H9 (cell line): ENCODE measurements around the gene TRUB1. TPM values are rescaled to one million over a fixed set of nuclear protein-coding genes. Genes with fewer than 3 reads are reported as not detected.
A peak's percentile ranks its signal among the peaks of the same experiment; 100 is the strongest.

Experiments
- DNase-seq: peaks from one replicate; pipeline ENCODE4 v3.0.0-alpha.2; 2017
- H2AFZ ChIP-seq: one replicate; pipeline ENCODE4 v1.6.1; 2013; ENCODE audit warnings: mild to moderate bottlenecking, low read length, control low read depth, moderate library complexity
- H2AK5ac ChIP-seq: 2 replicates; pipeline ENCODE4 v1.6.1; 2013; ENCODE audit warnings: low read length, control low read depth, mixed read lengths; ENCODE audit not compliant: insufficient read length
- H2BK120ac ChIP-seq: one replicate; pipeline ENCODE4 v1.6.1; 2013; ENCODE audit warnings: low read depth, mild to moderate bottlenecking, low read length, control low read depth, inconsistent platforms; ENCODE audit not compliant: poor library complexity, severe bottlenecking
- H2BK12ac ChIP-seq: 2 replicates; pipeline ENCODE4 v1.6.1; 2013; ENCODE audit warnings: low read length, control low read depth, mixed read lengths, low read depth; ENCODE audit not compliant: insufficient read length
- H2BK15ac ChIP-seq: 2 replicates; pipeline ENCODE4 v1.6.1; 2013; ENCODE audit warnings: low read depth, low read length, control low read depth
- H2BK20ac ChIP-seq: one replicate; pipeline ENCODE4 v1.6.1; 2013; ENCODE audit warnings: low read depth, mild to moderate bottlenecking, low read length, control low read depth, inconsistent platforms; ENCODE audit not compliant: poor library complexity, severe bottlenecking
- H2BK5ac ChIP-seq: 2 replicates; pipeline ENCODE4 v1.6.1; 2013; ENCODE audit warnings: low read length, control low read depth, mixed read lengths; ENCODE audit not compliant: insufficient read length
- H3K14ac ChIP-seq: 2 replicates; pipeline ENCODE4 v1.6.1; 2013; ENCODE audit warnings: low read length, control low read depth; ENCODE audit not compliant: insufficient read depth
- H3K18ac ChIP-seq: 2 replicates; pipeline ENCODE4 v1.6.1; 2013; ENCODE audit warnings: low read depth, mild to moderate bottlenecking, mixed read lengths, low read length, control low read depth; ENCODE audit not compliant: insufficient read length
- H3K23ac ChIP-seq: 2 replicates; pipeline ENCODE4 v1.6.1; 2013; ENCODE audit warnings: low read length, control low read depth, mixed read lengths, low read depth; ENCODE audit not compliant: insufficient read length
- H3K23me2 ChIP-seq: 2 replicates; pipeline ENCODE4 v1.6.1; 2013; ENCODE audit warnings: low read depth, mild to moderate bottlenecking, mixed read lengths, low read length, control low read depth; ENCODE audit not compliant: insufficient read length, poor library complexity, severe bottlenecking
- H3K27ac ChIP-seq: 2 replicates; pipeline ENCODE4 v1.5.1; 2013; ENCODE audit warnings: low read length, control low read depth, mixed read lengths, low read depth; ENCODE audit not compliant: insufficient read length
- H3K27me3 ChIP-seq: 2 replicates; pipeline ENCODE4 v1.6.1; 2013; ENCODE audit warnings: low read length, control low read depth, inconsistent platforms; ENCODE audit not compliant: insufficient read depth
- H3K4ac ChIP-seq: 2 replicates; pipeline ENCODE4 v1.6.1; 2013; ENCODE audit warnings: low read depth, mild to moderate bottlenecking, control low read depth, inconsistent platforms, low read length, moderate library complexity
- H3K4me1 ChIP-seq: 2 replicates; pipeline ENCODE4 v1.6.1; 2013; ENCODE audit warnings: low read length, control low read depth, inconsistent platforms; ENCODE audit not compliant: insufficient read depth
- H3K4me2 ChIP-seq: 2 replicates; pipeline ENCODE4 v1.6.1; 2013; ENCODE audit warnings: low read length, control low read depth, mixed read lengths; ENCODE audit not compliant: insufficient read length, insufficient read depth
- H3K56ac ChIP-seq: 2 replicates; pipeline ENCODE4 v1.6.1; 2013; ENCODE audit warnings: low read depth, mild to moderate bottlenecking, mixed read lengths, low read length, control low read depth; ENCODE audit not compliant: insufficient read length
- H3K79me1 ChIP-seq: 2 replicates; pipeline ENCODE4 v1.6.1; 2013; ENCODE audit warnings: low read depth, mild to moderate bottlenecking, moderate library complexity, low read length, control low read depth, inconsistent platforms; ENCODE audit not compliant: insufficient read depth, poor library complexity, severe bottlenecking
- H3K79me2 ChIP-seq: 2 replicates; pipeline ENCODE4 v1.6.1; 2013; ENCODE audit warnings: low read length, control low read depth, inconsistent platforms; ENCODE audit not compliant: insufficient read depth
- H3K9ac ChIP-seq: 2 replicates; pipeline ENCODE4 v1.6.1; 2013; ENCODE audit warnings: low read length, control low read depth, mixed read lengths; ENCODE audit not compliant: insufficient read length; ENCODE audit errors: extremely low read depth
- H3K9me3 ChIP-seq: one replicate; pipeline ENCODE4 v1.6.1; 2013; ENCODE audit warnings: low read depth, low read length, inconsistent platforms; ENCODE audit not compliant: control insufficient read depth
- H3T11ph ChIP-seq: one replicate; pipeline ENCODE4 v1.6.1; 2013; ENCODE audit warnings: mild to moderate bottlenecking, low read length, control low read depth, inconsistent platforms
- H4K20me1 ChIP-seq: one replicate; pipeline ENCODE4 v1.6.1; 2013; ENCODE audit not compliant: control insufficient read depth, insufficient read length, insufficient read depth
- H4K5ac ChIP-seq: 2 replicates; pipeline ENCODE4 v1.6.1; 2013; ENCODE audit warnings: low read depth, mild to moderate bottlenecking, mixed read lengths, low read length, control low read depth; ENCODE audit not compliant: insufficient read length
- H4K8ac ChIP-seq: replicated peaks from 2 replicates; pipeline ENCODE4 v1.6.1; 2013; ENCODE audit warnings: low read length, control low read depth, mixed read lengths, low read depth; ENCODE audit not compliant: insufficient read length
- H4K91ac ChIP-seq: 2 replicates; pipeline ENCODE4 v1.6.1; 2013; ENCODE audit warnings: low read depth, mild to moderate bottlenecking, moderate library complexity, mixed read lengths, low read length, control low read depth; ENCODE audit not compliant: insufficient read length
- H3K27ac Mint-ChIP-seq, 3 experiments: 2 replicates in 2 of 3; 3 replicates in 1 of 3; pipeline ENCODE4 v1.8.0; 2020 to 2021; ENCODE audit warnings: mixed read lengths in 3 of 3, mild to moderate bottlenecking in 1 of 3, moderate library complexity in 1 of 3
- H3K27me3 Mint-ChIP-seq: 2 replicates; pipeline ENCODE4 v1.8.0; 2021; ENCODE audit warnings: low read depth, mild to moderate bottlenecking, moderate library complexity, mixed read lengths
- H3K36me3 Mint-ChIP-seq, 3 experiments: 2 replicates in 2 of 3; 3 replicates in 1 of 3; pipeline ENCODE4 v1.8.0; 2020 to 2021; ENCODE audit warnings: low read depth in 3 of 3, mixed read lengths in 3 of 3; ENCODE audit not compliant: insufficient read depth in 1 of 3
- H3K4me1 Mint-ChIP-seq, 2 experiments: 2 replicates each; pipeline ENCODE4 v1.8.0; 2020; ENCODE audit warnings: mixed read lengths in 2 of 2
- H3K4me3 Mint-ChIP-seq, 2 experiments: 2 replicates in 1 of 2; 3 replicates in 1 of 2; pipeline ENCODE4 v1.8.0; 2020 to 2021; ENCODE audit warnings: mild to moderate bottlenecking in 2 of 2, mixed read lengths in 2 of 2, moderate library complexity in 1 of 2
- H3K9me3 Mint-ChIP-seq, 2 experiments: 2 replicates in 1 of 2; 3 replicates in 1 of 2; pipeline ENCODE4 v1.8.0; 2020; ENCODE audit warnings: mild to moderate bottlenecking in 2 of 2, mixed read lengths in 2 of 2, moderate library complexity in 1 of 2
- CTCF ChIP-seq: fragments of 200-600 bp; sonication (generic); conservative IDR thresholded peaks from 3 replicates; pipeline ENCODE4 v1.8.0; 2021; ENCODE audit warnings: antibody characterized with exemption, mild to moderate bottlenecking
- WGBS: extraction: QIAGEN DNeasy Blood & Tissue Kit; methylation state at CpG from one replicate; pipeline ENCODE4 v1.1.7; 2013; ENCODE audit warnings: missing lambda C conversion rate, low lambda C conversion rate, mixed read lengths; ENCODE audit not compliant: insufficient read length; ENCODE audit errors: extremely low coverage; 5-methylcytosine and 5-hydroxymethylcytosine counted together
- total RNA-seq: library from RNA; stranded (reverse); gene quantifications from 2 replicates; pipeline ENCODE4 v1.2.1, GENCODE V29; 2021

Gene TRUB1
- total RNA-seq, 1 experiment from 2014 or later, result 20.6 TPM

GRCh38 chr10:114917459-114917858 lies 20.5 kb upstream of the TRUB1 start:
- H3K9me3 ChIP-seq, result no peaks in the 10 kb centered on the region
- H4K91ac ChIP-seq, result no peak overlapping the region
- no peaks in the 10 kb centered on the region for H4K20me1 ChIP-seq
- H2BK12ac ChIP-seq, result no peak overlapping the region
- no peaks in the 10 kb centered on the region for H3K79me2 ChIP-seq
- DNase-seq, result no peak
- H3K56ac ChIP-seq, result no peak overlapping the region
- H3K9me3 Mint-ChIP-seq, result peaks cover 0 to 8% of the 10 kb centered on the region in 2 experiments; a peak in 1 of 5 replicates
- no peak overlapping the region for H3K4ac ChIP-seq
- peak overlapping the region; percentile 84 to 89 (median 84) for H3K27ac Mint-ChIP-seq
- H4K5ac ChIP-seq, result no peak overlapping the region
- WGBS, result no CpG with 5 or more reads among the region's 1 CpG
- no peak overlapping the region for H2AK5ac ChIP-seq
- H2BK120ac ChIP-seq, result no peak overlapping the region
- H3K4me3 Mint-ChIP-seq, result no peak overlapping the region
- no peak overlapping the region for H3K18ac ChIP-seq
- H3K14ac ChIP-seq, result no peak overlapping the region
- TF ChIP-seq CTCF, result no peak
- H3K4me1 Mint-ChIP-seq, result peaks cover 23 to 28% of the 10 kb centered on the region in 2 experiments
- H4K8ac ChIP-seq, result no peak overlapping the region
- H3T11ph ChIP-seq, result no peak overlapping the region
- H3K4me2 ChIP-seq, result no peak overlapping the region
- no peaks in the 10 kb centered on the region for H3K79me1 ChIP-seq
- H3K23me2 ChIP-seq, result no peaks in the 10 kb centered on the region
- H3K23ac ChIP-seq, result no peak overlapping the region
- no peaks in the 10 kb centered on the region; the same call in 1 of the 2 replicates for H3K4me1 ChIP-seq
- H3K27ac ChIP-seq, result no peak overlapping the region
- H3K27me3 ChIP-seq, result no peaks in the 10 kb centered on the region
- H2BK15ac ChIP-seq, result no peak overlapping the region
- H3K9ac ChIP-seq, result no peak overlapping the region
- no peak overlapping the region for H2AFZ ChIP-seq
- H2BK20ac ChIP-seq, result no peak overlapping the region
- H3K36me3 Mint-ChIP-seq, result peaks cover 0 to 7% (median 5%) of the 10 kb centered on the region in 3 experiments; a peak in 3 of 7 replicates
- H2BK5ac ChIP-seq, result no peak overlapping the region
- H3K27me3 Mint-ChIP-seq, result peaks cover 3% of the 10 kb centered on the region; the same call in 1 of the 2 replicates
